BE2C (cell line): Measurements from ENCODE around the gene PLK4.
"Not testable (repeated sequence)": the region's sequence is repeated elsewhere in the genome, so short reads cannot be mapped to it uniquely, and the experiment has no call there.

Experiments
- DNase-seq: peaks from one replicate; pipeline ENCODE4 v3.0.0-alpha.2; 2020
- H3K27me3 ChIP-seq: fragments of 250-450 bp; sonication (Bioruptor Pico); 2 replicates; pipeline ENCODE4 v1.5.1; 2020; ENCODE audit warnings: mild to moderate bottlenecking
- H3K36me3 ChIP-seq: fragments of 250-450 bp; sonication (Bioruptor Pico); 2 replicates; pipeline ENCODE4 v1.5.1; 2020; ENCODE audit warnings: mild to moderate bottlenecking
- H3K4me1 ChIP-seq: fragments of 250-450 bp; sonication (Bioruptor Pico); 2 replicates; pipeline ENCODE4 v1.5.1; 2020
- H3K4me3 ChIP-seq: 2 replicates; pipeline ENCODE4 v1.5.1; 2011; ENCODE audit warnings: low read depth, low read length
- H3K9me3 ChIP-seq: fragments of 250-450 bp; sonication (Bioruptor Pico); 2 replicates; pipeline ENCODE4 v1.5.1; 2020
- TF ChIP-seq, protein P1 (sequence below): IDR thresholded peaks from 2 replicates; pipeline ENCODE4 v1.5.1; 2012; ENCODE audit warnings: mild to moderate bottlenecking, low read depth, low read length

Gene PLK4

DNA sequence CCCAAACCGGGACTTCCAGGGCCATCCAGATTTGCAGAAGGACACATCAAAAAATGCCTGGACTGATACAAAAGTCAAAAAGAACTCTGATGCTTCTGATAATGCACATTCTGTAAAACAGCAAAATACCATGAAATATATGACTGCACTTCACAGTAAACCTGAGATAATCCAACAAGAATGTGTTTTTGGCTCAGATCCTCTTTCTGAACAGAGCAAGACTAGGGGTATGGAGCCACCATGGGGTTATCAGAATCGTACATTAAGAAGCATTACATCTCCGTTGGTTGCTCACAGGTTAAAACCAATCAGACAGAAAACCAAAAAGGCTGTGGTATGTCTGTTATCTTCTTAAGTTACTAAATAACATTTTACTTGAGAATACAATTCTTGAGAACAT, 9.2 kb downstream of the PLK4 start:
- no peak for DNase-seq
- Histone ChIP-seq H3K27me3 (no peaks in the 10 kb centered on the region), H3K4me3 (no peak overlapping the region), H3K36me3 (peaks cover 75% of the 10 kb centered on the region), H3K4me1 (peaks cover 5% of the 10 kb centered on the region; the same call in 1 of the 2 replicates), H3K9me3 (no peaks in the 10 kb centered on the region)
- TF ChIP-seq, protein P1, sequence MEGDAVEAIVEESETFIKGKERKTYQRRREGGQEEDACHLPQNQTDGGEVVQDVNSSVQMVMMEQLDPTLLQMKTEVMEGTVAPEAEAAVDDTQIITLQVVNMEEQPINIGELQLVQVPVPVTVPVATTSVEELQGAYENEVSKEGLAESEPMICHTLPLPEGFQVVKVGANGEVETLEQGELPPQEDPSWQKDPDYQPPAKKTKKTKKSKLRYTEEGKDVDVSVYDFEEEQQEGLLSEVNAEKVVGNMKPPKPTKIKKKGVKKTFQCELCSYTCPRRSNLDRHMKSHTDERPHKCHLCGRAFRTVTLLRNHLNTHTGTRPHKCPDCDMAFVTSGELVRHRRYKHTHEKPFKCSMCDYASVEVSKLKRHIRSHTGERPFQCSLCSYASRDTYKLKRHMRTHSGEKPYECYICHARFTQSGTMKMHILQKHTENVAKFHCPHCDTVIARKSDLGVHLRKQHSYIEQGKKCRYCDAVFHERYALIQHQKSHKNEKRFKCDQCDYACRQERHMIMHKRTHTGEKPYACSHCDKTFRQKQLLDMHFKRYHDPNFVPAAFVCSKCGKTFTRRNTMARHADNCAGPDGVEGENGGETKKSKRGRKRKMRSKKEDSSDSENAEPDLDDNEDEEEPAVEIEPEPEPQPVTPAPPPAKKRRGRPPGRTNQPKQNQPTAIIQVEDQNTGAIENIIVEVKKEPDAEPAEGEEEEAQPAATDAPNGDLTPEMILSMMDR: no peak

DNA sequence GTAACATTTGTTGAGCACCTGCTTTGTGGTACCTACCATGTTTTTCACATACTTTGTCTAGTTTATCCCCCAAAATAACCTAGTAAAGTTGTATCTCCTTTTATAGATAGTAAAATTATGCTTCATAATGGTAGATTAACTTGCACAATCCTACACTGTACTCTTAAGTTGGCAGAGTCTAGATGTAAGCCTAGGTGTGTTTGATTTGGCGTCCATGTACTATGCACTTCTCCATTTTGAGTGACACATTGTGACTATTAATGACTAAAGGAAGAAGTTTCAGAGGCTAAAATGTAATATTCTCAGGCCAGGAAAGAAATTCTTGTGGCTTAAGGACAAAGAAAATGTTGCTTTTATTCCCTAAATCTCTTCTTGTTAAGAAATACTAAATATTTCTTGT, 15.4 kb downstream of the PLK4 start:
- Histone ChIP-seq H3K36me3 (peaks cover 62% of the 10 kb centered on the region), H3K27me3 (no peaks in the 10 kb centered on the region; the same call in 1 of the 2 replicates), H3K4me3 (no peak overlapping the region), H3K4me1 (no peaks in the 10 kb centered on the region), H3K9me3 (peaks cover 4% of the 10 kb centered on the region; the same call in 1 of the 2 replicates)
- TF ChIP-seq, protein P1: no peak
- no peak for DNase-seq

DNA sequence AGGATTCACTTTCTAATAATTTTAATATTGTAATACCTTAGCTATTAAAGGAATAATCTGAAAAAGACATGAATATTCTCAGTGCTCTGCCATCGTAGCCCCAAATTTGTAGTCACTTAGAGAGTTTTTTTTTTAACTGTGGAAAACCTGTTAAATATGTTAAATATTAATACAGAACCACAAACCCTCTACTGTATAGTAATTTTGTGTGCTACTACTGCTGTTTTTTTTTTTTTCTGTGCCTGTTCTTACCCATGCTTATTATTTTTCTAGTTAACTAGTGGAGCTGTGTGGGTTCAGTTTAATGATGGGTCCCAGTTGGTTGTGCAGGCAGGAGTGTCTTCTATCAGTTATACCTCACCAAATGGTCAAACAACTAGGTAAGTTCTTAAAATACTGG, 15.8 kb downstream of the PLK4 start:
- H3K9me3 ChIP-seq: peaks cover 4% of the 10 kb centered on the region; the same call in 1 of the 2 replicates
- DNase-seq: no peak
- TF ChIP-seq, protein P1: no peak

DNA sequence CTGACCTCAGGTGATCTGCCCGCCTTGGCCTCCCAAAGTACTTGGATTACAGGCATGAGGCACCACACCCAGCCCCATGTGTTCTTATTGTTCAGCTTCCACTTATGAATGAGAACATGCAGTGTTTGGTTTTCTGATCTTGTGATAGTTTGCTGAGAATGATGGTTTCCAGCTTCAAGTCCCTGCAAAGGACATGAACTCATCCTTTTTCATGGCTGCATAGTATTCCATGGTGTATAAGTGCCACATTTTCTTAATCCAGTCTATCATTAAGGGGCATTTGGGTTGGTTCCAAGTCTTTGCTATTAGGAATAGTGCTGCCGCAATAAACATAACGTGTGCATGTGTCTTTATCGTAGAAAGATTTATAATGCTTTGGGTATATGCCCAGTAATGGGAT, 19.0 kb downstream of the PLK4 start:
- not testable (repeated sequence) for H3K4me1 ChIP-seq, H3K9me3 ChIP-seq, H3K4me3 ChIP-seq, H3K27me3 ChIP-seq, DNase-seq
- H3K36me3 ChIP-seq: peaks cover 28% of the 10 kb centered on the region

More for the DNA sequence above, 15.8 kb downstream of the PLK4 start:
- Histone ChIP-seq H3K4me3 (no peak overlapping the region), H3K36me3 (peaks cover 58% of the 10 kb centered on the region), H3K4me1 (no peaks in the 10 kb centered on the region), H3K27me3 (no peaks in the 10 kb centered on the region; the same call in 1 of the 2 replicates)

DNA sequence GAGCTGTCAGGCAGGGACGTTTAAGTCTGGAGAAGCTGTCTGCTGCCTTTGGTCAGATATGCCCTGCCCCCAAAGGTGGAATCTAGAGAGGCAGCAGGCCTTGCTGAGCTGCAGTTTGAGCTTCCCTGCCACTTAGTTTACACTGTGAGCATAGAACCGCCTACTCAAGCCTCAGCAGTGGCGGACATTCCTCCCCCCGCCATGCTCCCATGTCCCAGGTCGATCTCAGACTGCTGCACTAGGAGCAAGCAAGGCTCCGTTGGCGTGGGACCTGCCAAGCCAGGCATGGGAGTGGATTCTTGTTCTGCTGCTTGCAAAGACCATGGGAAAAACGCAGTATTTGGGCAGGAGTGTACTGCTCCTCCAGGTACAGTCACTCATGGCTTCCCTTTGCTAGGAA, 24.3 kb downstream of the PLK4 start:
- DNase-seq: no peak
- Histone ChIP-seq H3K36me3 (no peaks in the 10 kb centered on the region; the same call in 1 of the 2 replicates), H3K4me1 (no peaks in the 10 kb centered on the region), H3K4me3 (no peak overlapping the region), H3K9me3 (no peaks in the 10 kb centered on the region; the same call in 1 of the 2 replicates), H3K27me3 (no peaks in the 10 kb centered on the region)
- TF ChIP-seq, protein P1: no peak

DNA sequence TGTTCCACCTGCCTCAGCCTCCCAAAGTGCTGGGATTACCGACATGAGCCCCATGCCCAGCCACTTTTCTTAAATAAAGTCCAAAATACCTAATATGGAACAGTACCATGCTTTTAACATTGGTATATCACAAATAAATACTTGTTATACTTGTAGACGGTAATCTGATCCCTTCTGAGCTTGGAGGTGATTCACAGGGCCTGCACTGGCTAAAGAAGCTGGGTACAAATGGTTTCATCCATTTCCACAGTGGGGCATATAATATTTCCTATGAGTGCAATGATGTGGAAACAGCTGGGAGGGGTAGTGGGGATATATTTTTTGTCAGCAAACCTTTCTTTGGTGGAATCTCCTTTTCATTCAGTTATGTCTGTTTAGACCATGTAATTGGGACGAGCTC, 35.8 kb downstream of the PLK4 start:
- no peak for DNase-seq
- H3K27me3 ChIP-seq: no peaks in the 10 kb centered on the region
- TF ChIP-seq, protein P1: no peak
- H3K36me3 ChIP-seq: peaks cover 3% of the 10 kb centered on the region
- no peaks in the 10 kb centered on the region for H3K4me1 ChIP-seq
- H3K4me3 ChIP-seq: no peak overlapping the region
- no peaks in the 10 kb centered on the region for H3K9me3 ChIP-seq

DNA sequence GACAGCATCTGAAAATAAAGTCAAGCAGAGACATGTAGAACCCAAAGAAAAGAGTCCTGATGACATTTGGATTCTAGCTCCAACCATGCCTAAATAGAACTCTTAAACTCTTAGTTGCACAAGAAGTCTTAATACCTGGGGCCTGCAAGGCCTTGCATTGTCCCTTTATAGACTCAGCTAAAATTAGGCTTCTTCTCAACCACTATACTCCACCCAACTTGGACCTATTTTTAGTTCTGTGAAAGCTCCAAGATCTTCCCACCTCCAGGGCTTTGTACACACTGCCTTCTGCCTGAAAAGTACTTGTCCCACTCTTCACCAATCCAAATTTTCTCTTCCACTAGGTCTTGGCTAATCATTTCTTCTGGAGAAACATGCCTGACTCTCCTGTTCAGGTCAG, 36.5 kb downstream of the PLK4 start:
- Histone ChIP-seq H3K27me3 (no peaks in the 10 kb centered on the region), H3K4me1 (no peaks in the 10 kb centered on the region), H3K4me3 (no peak overlapping the region), H3K36me3 (peaks cover 3% of the 10 kb centered on the region), H3K9me3 (no peaks in the 10 kb centered on the region)
- TF ChIP-seq, protein P1: no peak
- no peak for DNase-seq
